GM12872 (cell line): Measurements from ENCODE around the gene NAPA.

Source experiments
- CTCF ChIP-seq: IDR thresholded peaks from 3 replicates; pipeline ENCODE4 v1.5.1; 2011; ENCODE audit warnings: low read depth, mild to moderate bottlenecking, low read length, moderate library complexity; ENCODE audit not compliant: insufficient read depth

The NAPA gene

GRCh38 chr19:47512183-47512947, 2.5 kb downstream of the NAPA start:
- no peak for TF ChIP-seq CTCF

GRCh38 chr19:47511681-47512080, 3.2 kb downstream of the NAPA start:
- TF ChIP-seq CTCF = no peak

GRCh38 chr19:47511128-47511517, 3.7 kb downstream of the NAPA start:
- no peak for TF ChIP-seq CTCF

GRCh38 chr19:47510516-47511127, 4.2 kb downstream of the NAPA start:
- TF ChIP-seq CTCF = no peak

- TF ChIP-seq CTCF = no peak
Measured at GRCh38 chr19:47509973-47510372, 4.9 kb downstream of the NAPA start.

GRCh38 chr19:47509170-47509847, 5.6 kb downstream of the NAPA start:
- no peak for TF ChIP-seq CTCF

GRCh38 chr19:47508721-47509120, 6.1 kb downstream of the NAPA start:
- no peak for TF ChIP-seq CTCF
